GM12892 (cell line): ENCODE data around the gene PAM16.

Experiments
- POLR2AphosphoS5 ChIP-seq: IDR thresholded peaks from 2 replicates; pipeline ENCODE4 v1.6.1; 2011; ENCODE audit warnings: low read depth, low read length, control low read depth
- TAF1 ChIP-seq: IDR thresholded peaks from 2 replicates; pipeline ENCODE4 v1.6.1; 2011; ENCODE audit warnings: low read depth, mild to moderate bottlenecking, control low read depth, low read length, borderline replicate concordance

DNA sequence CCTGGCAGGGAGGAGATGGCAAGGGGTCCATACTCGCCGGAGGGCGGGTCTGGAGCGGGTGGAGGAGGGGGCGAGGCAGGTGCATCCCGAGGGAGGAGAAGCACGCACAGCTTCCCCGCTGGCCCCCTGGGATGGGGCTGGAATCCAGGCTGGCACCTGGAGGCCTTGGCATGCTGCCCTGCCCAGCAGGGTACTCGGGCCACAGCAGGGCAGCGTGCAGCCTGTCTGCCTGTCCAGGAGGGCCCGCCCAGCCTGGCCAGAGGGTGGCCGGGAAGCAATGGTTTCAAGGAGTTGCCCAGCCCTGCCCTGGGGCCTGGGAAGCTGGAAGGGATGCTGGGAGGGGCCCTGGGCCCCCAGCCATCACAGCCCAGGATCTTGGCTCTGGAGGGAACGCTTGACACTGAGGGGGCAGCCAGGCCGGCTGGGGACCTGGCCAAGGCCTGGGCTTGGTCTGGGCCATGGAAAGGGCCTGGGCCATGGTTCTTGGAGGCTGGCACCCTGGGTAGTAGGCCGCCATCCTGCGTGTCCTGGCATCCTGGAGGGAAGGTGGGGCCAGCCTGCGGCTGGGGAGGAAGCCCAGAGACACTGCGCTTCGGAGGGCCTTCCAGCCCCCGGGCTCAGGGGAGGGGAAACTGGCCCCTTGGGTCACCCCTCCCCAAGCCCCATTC, 34.1 kb downstream of the PAM16 start:
- TF ChIP-seq TAF1: no peak
- no peak for TF ChIP-seq POLR2AphosphoS5
